Heart left ventricle (tissue), 13 donors: ENCODE data around the gene TNFRSF1B.

ENCODE experiments used
- CTCF ChIP-seq, 12 donors: fragments of 200-600 bp; sonication (generic) in 4 of 12; IDR thresholded peaks; one replicate each; pipeline versions ENCODE4 v1.5.0 to v1.8.0; 2018 to 2022; ENCODE audit warnings: antibody characterized with exemption in 12 of 12, mild to moderate bottlenecking in 5 of 12
- POLR2A ChIP-seq, 2 donors: fragments of 450-650 bp; IDR thresholded peaks; one replicate each; pipeline ENCODE4 v1.6.1; 2017; ENCODE audit warnings: antibody characterized with exemption in 2 of 2, mild to moderate bottlenecking in 2 of 2, moderate library complexity in 2 of 2
- donor health status: ischemic (EF 13 %, LVEDD 7.1; RV severe dilation, severe dysfunction).
- donor health status: DM: no; HTN: yes; CAD: no.
- donor health status: DM: no; HTN: no; CAD: no.
- donor health status: ischemic (EF 25% LVEDD 6.9; RV normal size, moderate dysfunction).
- donor health status: ischemic (EF 25% LVEDD 5.7; RV mildly dilated, moderate dysfunction).
- donor health status: ischemic (EF 35%, LVEDD 5.7; RV mildly dilated, moderate dysfunction).
- donor health status: nonischemic (EF 11% LVEDD 7.7; RV severe dilation, severe dysfunction).
- donor health status: DM: yes; HTN: yes; CAD: no.
- donor health status: PGD.
- donor health status: ischemic (EF 29% LVEDD 5.4; RV normal size, mild dysfunction).
- donor health status: nonischemic (EF 23%, LVEDD 6.1; RV moderate dilation, normal function).

- TF ChIP-seq CTCF (IDR thresholded peaks at IDR 0.05) (no peak), POLR2A (IDR thresholded peaks at IDR 0.05) (no peak)
Measured at GRCh38 chr1:12245733-12246132, 78.9 kb downstream of the TNFRSF1B start.
